ENCODE measurements around the gene ZNF579.
"Not testable (repeated sequence)": the region's sequence is repeated elsewhere in the genome, so short reads cannot be mapped to it uniquely, and the experiment has no call there.

ZNF579 gene

DNA sequence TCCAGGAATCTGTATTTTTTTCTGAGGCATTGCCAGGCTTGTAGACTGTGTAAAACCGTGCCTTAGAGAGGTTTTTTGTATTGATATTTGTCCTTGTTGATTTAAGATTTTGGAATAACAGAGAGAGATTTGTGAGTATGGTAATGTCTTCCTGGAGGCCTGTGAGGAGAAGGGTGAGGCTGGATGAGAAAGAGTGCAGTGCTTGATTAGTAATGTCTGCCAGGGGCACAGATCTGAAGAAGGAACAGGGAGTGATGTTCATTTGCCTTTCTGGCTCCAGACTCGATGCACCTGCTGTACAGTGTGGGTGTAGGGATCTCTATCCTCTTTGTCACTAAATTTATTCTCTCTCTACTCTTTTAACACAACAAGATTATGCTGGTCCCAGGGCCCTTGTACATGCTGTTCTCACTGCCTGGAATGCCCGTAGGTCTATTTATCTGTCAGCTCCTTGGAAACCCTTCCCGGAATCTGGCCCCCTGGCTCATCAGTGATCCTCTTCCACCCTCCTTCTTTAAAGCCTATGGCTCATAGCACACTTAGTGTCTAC, 14.4 kb upstream of the ZNF579 start:
- no peak for DNase-seq (ENCODE audit: low read depth in 2 of 2)

DNA sequence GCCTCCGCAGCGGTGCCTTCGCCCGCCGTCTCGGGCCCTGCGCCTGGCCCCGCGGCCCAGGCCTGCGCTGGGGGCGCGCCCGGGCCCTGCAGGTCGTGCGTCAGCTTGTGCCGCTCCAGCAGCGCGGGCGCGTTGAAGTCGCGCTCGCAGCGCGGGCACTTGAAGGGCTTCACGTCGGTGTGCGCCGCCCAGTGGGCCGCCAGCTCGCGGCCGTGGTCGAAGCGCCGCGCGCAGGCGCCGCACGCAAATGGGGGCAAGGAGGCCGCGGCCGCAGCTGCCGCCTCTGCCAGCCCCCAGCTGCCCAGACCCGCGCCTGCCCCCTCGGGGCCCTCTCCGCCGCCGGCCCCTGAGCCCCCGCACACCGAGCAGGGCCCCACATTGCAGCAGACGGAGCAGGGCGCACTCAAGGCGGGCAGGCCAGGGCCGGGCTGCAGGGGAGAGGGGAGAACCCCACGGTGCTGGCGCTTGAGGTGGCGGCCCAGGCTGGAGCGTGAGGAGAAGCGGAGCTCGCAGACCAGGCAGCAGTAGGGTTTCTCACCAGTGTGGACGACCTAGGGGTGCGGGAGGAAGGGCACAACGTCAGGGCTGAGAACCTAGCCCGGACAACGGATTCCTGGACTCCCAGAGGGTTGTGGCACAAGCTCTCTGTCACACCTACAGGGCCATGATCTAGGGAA, 12.6 kb upstream of the ZNF579 start:
- no peak for DNase-seq (ENCODE audit: low read depth in 2 of 2)

DNA sequence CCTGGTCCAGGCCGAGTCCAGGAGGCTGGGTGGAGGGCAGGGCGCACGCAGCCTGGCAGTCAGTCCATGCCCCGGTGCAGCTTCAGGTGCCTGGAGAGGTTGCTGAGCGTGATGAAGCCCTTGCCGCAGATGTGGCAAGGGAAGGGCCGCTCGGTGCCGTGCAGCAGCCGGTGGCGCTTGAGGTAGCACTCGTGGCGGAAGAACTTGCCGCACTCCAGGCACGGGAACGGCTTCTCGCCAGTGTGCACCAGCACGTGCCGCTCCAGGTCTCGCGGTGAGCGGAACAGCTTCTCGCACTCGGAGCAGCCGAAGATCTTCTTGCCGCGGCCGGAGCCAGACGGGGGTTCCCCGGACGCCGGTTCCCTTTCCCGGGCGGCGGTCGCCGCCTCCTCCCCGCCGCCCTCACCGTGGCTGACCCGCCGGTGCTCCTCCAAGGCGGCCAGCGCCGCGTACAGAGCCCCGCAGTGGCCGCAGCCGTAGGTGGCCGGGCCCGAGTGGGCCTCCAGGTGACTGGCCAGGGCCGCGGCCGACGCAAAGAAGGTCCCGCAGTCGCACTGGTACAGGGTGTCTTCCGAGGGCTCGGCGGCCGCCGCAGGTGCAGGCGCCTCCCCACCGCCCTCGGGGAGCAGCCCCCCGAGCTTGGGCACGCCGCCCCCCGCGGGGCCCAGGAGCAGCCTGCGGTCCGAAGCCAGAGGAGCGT, 11.9 kb upstream of the ZNF579 start:
- DNase-seq (ENCODE audit: low read depth in 2 of 2): no peak

DNA sequence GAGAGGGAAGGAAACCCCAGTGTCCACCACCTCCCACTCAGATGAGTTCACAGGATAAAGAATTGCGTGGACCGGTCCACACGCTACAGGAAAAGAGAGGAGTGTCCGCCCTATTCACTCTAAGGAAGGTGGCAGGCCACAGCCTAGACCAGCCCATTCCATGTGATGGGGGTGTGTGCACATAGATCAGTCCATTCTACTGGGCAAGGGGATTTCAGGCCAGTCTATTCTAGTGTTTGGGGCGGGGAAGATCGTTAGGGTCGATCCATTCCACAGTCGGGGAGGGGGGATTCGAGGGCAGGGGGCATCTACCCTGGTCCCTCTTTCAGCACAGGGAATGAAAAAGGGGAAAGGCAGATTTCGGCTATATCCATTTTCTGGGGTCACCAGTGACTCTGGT, 10.9 kb upstream of the ZNF579 start:
- no peak for DNase-seq (ENCODE audit: low read depth in 2 of 2)

DNA sequence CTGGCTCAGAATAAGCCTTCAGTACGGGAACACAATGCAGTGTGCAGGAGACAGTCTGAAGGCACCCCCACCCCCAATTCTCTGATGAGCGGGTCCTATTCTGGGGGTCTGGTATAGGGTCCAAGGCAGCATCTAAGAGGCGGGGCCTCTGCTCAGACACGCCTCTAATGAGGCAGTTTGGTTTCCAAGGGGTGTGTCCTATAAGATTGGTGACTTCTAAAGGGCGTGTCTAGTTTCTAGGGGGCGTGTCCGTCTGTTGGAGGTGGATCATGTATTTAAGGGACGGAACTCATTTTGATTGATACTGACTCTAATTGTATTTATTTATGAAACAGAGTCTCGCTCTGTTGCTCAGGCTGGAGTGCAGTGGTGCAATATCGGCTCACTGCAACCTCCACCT, 10.0 kb upstream of the ZNF579 start:
- no peak for DNase-seq (ENCODE audit: low read depth in 2 of 2)

DNA sequence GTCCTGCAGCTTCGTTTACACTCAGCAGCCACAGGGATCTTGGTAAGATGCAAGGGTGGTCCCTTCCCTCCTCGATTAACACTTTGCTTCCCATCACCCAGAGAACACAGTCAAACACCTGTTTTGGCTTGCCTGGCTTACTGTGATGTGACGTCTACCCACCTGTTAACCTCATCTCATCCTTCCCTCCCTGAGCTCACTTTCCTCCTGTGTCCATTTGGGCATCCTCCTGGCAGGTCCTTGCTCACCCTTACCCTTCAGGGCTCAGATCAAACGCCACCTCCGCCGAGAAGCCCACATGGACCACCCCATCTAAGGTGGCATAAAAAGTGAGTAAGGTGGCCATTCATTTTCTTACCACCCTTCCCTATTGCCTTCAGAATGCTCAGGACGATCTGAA, 9.5 kb upstream of the ZNF579 start:
- DNase-seq (ENCODE audit: low read depth in 2 of 2): no peak

DNA sequence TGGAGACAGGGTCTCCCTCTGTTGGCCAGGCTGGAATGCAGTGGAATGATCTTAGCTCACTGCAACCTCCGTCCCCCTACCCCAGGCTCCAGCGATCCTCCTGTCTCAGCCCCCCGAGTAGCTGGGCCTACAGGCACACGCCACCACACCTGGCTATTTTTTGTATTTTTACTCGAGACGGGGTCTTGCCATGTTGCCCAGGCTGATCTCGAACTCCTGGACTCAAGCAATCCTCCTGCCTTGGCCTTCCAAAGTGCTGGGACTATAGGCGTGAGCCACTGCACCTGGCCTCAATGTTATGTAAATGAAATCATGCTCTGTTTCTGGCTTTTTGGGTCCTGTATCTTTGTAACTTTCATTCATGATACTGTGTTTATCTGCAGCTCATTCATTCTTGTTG, 8.1 kb upstream of the ZNF579 start:
- no peak for DNase-seq (ENCODE audit: low read depth in 2 of 2)

DNA sequence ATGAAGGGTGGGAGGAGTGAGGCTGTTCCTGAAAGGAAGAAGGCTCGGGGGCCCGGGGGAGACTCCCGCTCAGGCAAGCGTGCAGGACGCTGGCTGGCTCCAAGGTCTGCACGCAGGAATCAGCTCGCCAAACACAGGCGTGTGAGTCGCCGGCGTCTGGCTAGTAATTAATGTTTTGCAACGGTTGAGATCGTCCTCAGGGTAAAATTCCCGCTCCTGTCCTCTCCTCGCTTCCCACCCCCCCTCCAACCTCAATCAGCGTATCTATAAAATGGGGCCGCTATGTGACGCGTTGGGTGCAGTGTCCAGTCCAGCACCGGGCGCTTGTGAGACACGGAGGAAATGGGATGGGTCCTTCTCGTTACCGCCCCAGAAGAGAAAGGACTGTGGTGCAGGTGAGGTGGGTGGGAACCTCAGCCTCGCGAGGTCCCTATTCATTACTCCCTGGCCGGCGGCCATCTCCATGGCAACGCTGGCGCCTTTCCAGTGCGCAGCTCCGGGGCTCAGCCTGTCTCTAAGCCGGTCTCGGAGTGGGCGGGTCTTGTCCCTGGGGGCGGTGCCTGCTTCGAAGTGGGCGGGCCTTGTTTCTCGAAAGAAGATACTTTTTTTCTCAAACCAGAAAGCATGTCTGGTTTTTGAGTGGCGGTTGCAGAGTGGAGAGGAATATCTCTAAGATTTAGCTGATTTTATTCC, 6.5 kb upstream of the ZNF579 start:
- DNase-seq (ENCODE audit: low read depth in 2 of 2): peak; percentile 88 to 96

DNA sequence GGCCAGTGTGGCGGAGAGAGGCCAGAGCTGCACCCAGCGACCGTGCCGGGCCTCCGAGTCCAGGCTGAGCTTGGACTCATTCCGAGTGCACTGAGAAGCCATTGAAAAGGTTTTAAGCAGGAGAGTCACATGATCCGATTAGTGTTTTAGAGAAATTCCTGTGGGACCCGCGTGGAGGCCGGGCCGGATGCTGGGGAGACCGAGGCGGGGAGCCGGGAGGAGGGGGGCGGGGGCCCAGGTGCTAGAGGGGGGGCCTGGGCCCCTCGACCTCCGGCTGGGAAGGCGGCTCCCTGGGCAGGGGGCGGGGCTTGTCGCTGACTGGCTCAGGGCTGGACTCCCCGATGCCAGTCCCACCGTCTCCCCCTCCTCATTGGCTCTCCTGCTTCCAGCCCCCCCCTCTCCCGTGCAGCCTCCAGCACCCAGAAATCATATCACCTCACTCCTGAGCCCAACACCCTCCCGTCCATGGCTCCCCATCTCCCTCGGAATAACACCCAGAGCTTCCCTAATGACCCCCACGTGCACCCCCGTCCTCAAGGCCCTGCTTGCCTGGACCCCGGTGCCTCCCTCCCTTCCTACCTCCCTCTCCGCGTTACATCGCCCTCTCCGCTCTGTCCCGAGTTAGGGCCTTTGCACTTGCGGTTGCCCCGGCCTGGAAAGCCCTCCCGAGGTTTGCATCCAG, 5.2 kb upstream of the ZNF579 start:
- peak in 1 of 2 experiments; percentile 46 for DNase-seq (ENCODE audit: low read depth in 2 of 2)

DNA sequence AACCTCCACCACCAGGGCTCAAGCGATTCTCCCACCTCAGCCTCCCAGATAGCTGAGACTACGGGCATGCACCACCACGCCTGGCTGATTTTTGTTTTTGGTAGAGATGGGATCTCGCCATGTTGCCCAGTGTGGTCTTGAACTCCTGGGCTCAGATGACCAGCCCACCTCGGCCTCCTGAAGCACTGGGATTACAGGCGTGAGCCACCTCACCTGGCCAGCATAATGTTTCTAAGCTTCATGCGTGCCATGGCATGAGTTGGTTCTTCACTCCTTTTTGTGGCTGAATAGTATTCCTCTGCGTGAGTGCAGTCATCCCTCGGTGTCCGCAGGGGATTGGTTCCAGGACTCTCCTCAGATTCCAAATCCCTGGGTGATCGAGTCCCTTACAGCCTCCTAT, 4.2 kb upstream of the ZNF579 start:
- no peak for DNase-seq (ENCODE audit: low read depth in 2 of 2)

DNA sequence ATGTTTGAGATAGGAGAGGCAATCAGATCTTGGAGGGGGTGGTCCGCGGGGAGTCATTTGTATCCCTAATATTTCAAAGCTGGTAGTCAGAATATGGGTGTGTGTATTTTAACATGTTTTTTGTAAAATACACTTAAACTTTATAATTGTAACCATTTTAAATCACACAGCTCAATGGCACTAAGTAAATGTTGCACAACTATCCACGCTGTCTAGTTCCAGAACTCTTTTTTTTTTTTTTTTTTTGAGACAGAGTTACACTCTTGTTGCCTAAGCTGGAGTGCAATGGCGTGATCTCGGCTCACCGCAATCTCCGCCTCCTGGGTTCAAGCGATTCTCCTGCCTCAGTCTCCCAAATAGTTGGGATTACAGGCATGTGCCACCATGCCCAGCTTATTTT, 3.2 kb upstream of the ZNF579 start:
- not testable (repeated sequence) for DNase-seq (ENCODE audit: low read depth in 2 of 2)

DNA sequence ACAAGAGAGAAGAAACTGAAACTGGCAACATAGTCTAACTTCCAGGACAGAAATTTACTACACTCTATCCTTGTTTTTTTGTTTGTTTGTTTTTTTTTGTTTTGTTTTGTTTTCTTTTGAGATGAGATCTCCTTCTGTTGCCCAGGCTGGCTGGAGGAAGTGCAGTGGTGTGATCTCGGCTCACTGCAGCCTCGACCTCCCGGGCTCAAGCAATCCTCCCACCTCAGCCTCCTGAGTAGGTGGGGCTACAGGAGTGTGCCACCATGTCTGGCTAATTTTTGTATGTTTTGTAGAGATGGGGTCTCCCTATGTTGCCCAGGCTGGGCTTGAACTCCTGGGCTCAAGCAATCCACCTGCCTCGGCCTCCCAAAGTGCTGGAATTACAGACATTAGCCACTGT, 1.6 kb upstream of the ZNF579 start:
- DNase-seq (ENCODE audit: low read depth in 2 of 2): not testable (repeated sequence)

DNA sequence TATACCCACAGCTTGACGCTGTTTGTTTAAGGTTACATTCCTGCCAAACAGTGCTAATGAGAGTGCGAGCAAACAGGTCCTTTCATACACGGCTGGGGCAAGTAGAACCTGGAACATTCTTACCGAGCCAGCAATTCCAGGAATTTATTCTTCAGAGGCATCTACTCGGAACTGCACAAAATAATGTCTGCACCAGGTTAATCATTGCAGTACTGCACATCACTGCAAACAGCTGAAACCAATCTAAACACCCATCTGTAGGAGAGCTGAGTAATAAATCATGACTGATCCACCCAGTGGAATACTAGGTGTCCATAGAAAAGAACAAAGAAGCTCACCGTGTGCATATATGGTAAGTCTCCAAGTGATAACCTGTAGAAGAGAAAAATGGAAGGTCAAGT, 1.2 kb upstream of the ZNF579 start:
- DNase-seq (ENCODE audit: low read depth in 2 of 2): no peak

DNA sequence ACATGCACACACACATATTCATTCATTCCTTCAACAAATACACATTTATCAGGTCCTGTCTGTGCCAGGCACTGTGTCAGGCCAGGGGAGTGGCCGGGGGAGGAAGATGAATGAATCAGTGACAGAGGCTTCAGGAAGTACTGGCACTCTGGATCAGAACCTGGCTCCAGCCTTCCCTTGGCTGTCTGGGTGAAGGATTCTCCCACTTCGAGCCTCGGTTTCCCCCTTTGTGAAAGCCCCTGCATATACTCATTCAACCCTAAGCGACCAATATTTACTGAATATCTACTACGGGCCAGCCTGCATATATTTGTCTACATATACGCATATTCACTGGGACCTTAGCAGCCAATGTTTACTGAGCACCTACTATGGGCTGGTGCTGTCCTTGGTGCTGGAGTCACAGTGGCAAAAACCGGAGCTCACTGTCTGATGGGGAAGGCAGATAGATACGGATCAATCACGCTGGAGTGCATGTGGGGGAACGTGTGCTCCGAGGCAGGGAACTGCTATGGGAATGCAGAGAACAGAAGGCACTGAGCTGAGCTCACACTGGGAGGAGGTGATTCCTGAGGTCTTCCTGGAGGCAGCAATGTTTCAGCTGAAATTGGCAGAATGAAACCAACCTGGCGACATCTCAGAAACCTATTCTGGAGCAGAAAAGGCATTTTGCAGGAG, 636 bp upstream of the ZNF579 start:
- DNase-seq (ENCODE audit: low read depth in 2 of 2): no peak

DNA sequence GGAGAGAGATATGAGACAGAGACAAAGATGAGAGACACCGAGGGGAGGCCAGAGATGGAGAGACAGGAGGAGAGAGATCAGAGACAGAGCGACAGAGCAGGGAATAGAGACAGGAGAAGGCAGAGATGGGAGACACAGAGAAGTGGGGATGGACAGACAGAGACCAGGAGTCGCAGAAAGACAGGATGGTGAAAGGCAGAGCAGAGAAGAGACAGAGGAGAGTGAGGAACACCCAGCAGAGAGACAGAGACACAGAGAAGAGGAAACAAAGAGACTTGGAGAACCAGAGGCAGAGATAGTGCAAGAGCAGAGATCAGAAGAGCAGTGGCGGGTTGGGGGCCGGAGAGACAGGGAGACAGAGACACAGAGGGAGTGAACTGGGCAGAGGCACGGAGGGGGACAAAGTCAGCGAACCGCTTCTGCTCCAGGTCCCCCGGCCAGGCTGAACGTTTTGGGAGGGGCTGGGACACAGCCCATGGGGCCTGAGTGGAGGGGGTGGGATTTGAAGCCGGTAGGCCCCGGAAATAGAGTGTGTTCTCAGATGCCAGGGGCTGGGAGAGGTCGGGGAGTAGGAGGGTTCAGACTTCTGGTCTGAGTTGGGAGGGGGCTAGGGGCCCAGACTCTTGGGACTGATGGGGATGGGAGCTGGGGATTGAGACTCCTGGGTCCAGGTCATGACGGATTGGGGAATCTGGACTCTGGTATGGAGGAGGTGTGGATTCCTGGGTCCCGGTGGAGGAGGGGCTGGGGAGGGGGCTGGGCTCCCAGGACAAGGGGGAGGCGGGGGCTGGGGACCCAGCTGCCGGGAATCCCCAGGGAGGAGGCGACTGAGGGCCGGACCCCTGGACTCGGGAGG, 654 bp downstream of the ZNF579 start:
- DNase-seq (ENCODE audit: low read depth in 2 of 2): no peak

DNA sequence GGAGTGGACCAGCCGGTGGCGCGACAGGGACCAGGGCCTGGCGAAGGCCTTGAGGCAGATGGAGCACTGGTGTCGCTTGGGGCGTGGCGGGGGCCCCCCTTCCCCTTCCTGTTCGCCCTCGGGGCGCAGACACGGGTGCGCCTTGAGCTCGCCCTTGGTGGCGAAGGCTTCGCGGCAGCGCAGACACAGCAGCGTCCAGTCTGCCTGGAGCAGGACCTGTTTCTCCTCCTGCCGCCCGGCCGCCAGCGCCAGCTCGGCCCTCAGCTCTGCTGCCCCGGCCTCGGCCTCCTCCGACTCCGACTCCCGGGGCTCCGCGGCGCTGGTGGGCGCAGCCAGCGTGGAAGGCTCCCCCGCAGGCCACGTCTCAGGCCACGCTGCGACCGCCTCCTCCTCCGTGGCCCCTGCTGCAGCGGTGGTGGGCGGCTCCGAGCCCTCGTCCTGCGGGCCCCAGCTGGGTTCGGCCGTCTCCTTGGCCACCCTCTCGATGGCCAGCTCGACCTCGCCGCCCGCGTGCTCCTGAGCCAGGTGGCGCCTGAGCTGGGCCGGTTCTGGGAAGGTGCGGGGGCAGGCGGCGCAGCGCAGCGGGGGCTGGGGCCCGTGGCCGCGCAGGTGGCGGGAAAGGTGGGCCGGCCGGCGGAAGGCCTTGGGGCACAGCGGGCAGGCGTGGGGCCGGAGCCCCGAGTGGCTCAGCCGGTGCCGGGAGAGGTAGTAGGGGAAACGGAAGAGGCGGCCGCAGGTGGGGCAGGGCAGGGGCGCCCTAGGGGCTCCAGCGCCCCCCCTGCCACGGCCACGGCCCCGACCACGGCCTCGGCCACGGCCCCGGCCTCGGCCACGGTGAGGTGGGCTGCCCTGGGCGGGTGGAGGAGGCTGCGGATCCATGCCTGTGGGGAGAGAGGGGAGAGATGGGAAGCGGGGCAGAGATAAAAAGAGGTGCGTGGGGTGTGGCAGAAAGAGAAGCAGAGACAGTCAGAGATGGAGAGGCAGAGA, 1.6 kb downstream of the ZNF579 start:
- DNase-seq (ENCODE audit: low read depth in 2 of 2): no peak

DNA sequence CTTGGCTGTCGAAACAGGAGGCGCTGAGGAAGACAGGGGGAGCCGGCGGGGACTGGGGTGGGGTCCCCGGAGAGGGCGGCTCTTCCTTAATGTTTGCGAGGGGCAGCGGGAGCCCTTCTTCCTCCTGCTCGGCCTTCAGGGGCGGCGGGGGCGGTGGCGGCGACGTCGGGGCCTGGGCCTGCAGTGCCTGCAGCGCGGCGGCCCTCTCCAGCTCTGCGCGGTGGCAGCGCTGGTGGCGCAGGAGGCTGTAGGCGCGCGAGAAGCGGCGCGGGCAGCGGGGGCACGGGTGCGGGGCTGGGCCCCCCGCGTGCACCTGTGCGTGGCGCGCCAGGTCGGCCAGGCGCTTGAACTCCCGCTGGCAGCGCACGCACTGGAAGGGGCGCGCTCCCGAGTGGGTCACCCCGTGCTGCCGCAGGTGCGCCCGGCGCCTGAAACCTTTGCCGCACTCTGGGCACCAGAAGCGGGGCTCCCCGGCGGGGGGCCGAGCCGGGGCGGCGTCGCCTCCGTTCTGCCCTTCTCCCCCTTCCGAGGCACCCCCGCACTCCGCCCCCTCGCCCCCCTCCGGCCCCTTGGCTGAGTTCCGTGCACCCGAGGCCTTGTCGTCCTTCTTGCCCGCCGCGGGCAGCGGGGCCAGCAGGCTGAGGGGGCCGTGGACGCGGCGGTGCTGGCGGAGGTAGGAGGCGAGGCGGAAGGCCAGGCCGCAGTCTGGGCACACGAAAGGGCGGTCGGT, 2.5 kb downstream of the ZNF579 start:
- no peak for DNase-seq (ENCODE audit: low read depth in 2 of 2)

DNA sequence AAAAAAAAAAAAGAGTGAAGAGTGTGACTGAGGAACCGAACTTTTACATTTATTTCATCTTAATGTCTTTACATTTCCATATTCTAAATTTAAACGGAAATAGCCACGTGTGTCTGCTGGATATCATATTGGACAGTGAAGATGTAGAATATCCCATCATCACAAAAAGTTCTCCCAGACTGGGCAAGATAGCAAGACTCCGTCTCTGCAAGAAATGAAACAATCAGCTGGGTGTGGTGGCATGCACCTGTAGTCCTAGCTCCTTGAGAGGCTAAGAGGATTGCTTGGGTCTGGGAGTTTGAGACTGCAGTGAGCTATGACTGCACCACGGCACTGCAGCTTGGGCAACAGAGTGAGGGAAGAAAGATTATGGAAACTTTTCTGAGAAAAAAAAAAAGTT, 3.9 kb downstream of the ZNF579 start:
- no peak for DNase-seq (ENCODE audit: low read depth in 2 of 2)

DNA sequence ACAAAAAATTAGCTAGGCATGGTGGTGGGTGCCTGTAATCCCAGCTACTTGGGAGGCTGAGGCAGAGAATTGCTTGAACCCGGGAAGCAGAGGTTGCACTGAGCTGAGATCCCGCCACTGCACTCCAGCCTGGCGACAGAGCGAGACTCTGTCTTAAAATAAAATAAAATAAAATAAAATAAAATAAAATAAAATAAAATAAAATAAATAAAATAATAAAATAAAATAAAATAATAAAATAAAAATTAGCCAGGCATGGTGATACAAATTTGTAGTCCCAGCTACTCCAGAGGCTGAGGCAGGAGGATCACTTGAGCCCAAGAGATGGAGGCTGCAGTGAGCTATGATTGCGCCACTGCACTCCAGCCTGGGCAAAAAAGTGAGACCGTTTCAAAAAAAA, 6.7 kb downstream of the ZNF579 start:
- DNase-seq (ENCODE audit: low read depth in 2 of 2): not testable (repeated sequence)

All from stimulated activated CD4-positive, alpha-beta T cell treated with anti-CD3 and anti-CD28 coated beads, Interleukin-12 subunit alpha, Interleukin-12 subunit beta, amount 100 ng/mL, for 24 hours (primary cell).